ENCODE measurements around the gene WDFY2.
"Not testable (repeated sequence)": the region's sequence is repeated elsewhere in the genome, so short reads cannot be mapped to it uniquely, and the experiment has no call there.

Gene WDFY2

GRCh38 chr13:51635137-51635878 is 51.0 kb downstream of the WDFY2 start:
- FAIRE-seq = no peak

GRCh38 chr13:51636349-51636890 is 52.2 kb downstream of the WDFY2 start:
- no peak for FAIRE-seq

- FAIRE-seq = no peak
These were observed 53.6 kb downstream of the WDFY2 start for GRCh38 chr13:51637852-51638215.

GRCh38 chr13:51638216-51638871 is 54.1 kb downstream of the WDFY2 start:
- FAIRE-seq = no peak

GRCh38 chr13:51639171-51639570 is 54.9 kb downstream of the WDFY2 start:
- FAIRE-seq = no peak

GRCh38 chr13:51640696-51641095 is 56.4 kb downstream of the WDFY2 start:
- FAIRE-seq = not testable (repeated sequence)

GRCh38 chr13:51643105-51643881 is 59.0 kb downstream of the WDFY2 start:
- FAIRE-seq = no peak

GRCh38 chr13:51643882-51644281 is 59.6 kb downstream of the WDFY2 start:
- FAIRE-seq = no peak

- FAIRE-seq = no peak
These were observed 60.4 kb downstream of the WDFY2 start for GRCh38 chr13:51644654-51645053.

- FAIRE-seq = no peak
These were observed 60.9 kb downstream of the WDFY2 start for GRCh38 chr13:51645154-51645650.

GRCh38 chr13:51645761-51646670 is 61.8 kb downstream of the WDFY2 start:
- no peak for FAIRE-seq

GRCh38 chr13:51647067-51647466 is 62.8 kb downstream of the WDFY2 start:
- no peak for FAIRE-seq

- FAIRE-seq = not testable (repeated sequence)
These were observed 67.9 kb downstream of the WDFY2 start for GRCh38 chr13:51652193-51652592.

GRCh38 chr13:51659276-51660127 is 75.2 kb downstream of the WDFY2 start:
- FAIRE-seq = no peak

GRCh38 chr13:51660813-51661212 is 76.6 kb downstream of the WDFY2 start:
- no peak for FAIRE-seq

GRCh38 chr13:51663973-51664957 is 80.0 kb downstream of the WDFY2 start:
- no peak for FAIRE-seq

GRCh38 chr13:51665456-51665855 is 81.2 kb downstream of the WDFY2 start:
- no peak for FAIRE-seq

- no peak for FAIRE-seq
These were observed 82.1 kb downstream of the WDFY2 start for GRCh38 chr13:51666374-51666773.

GRCh38 chr13:51666839-51667238 is 82.6 kb downstream of the WDFY2 start:
- peak; percentile 52 for FAIRE-seq
